ENCODE data around the gene CACNA2D1.

CACNA2D1 gene

GRCh38 chr7:82085116-82085515 is 358.5 kb downstream of the CACNA2D1 start:
- no peak overlapping the region for H3K14ac ChIP-seq (ENCODE audit: low read length in 2 of 2)
- H3K4me2 ChIP-seq (ENCODE audit: low read length, poor library complexity, severe bottlenecking), result no peak overlapping the region
- no peak overlapping the region for H2AFZ ChIP-seq (ENCODE audit: low read depth, low read length)
- no peak overlapping the region for H4K8ac ChIP-seq (ENCODE audit: low read length)
- no peak overlapping the region for H2BK120ac ChIP-seq (ENCODE audit: low read depth, low read length)
- H3K27ac ChIP-seq (ENCODE audit: low read length, poor library complexity, severe bottlenecking), result no peak overlapping the region
- H3K27me3 ChIP-seq (ENCODE audit: control insufficient read depth in 1 of 2, insufficient read depth in 1 of 2, low read length in 2 of 2), result no peaks in the 10 kb centered on the region
- H3K23ac ChIP-seq (ENCODE audit: low read length in 2 of 2), result no peak overlapping the region
- no peak overlapping the region for H2AK5ac ChIP-seq (ENCODE audit: low read length, severe bottlenecking)
- no peak overlapping the region for H2BK12ac ChIP-seq (ENCODE audit: low read length in 2 of 2)
- H3K79me1 ChIP-seq (replicated peaks; ENCODE audit: low read length, poor library complexity, severe bottlenecking), result no peaks in the 10 kb centered on the region
- no peak overlapping the region for H3K18ac ChIP-seq (ENCODE audit: low read depth in 1 of 2, low read length in 2 of 2)
- WGBS, result 100% methylated on average over 3 of the region's 4 CpGs
- H2BK5ac ChIP-seq (ENCODE audit: low read depth, low read length, poor library complexity, severe bottlenecking), result no peak overlapping the region
- peaks cover 4 to 11% of the 10 kb centered on the region in 2 experiments for H3K36me3 ChIP-seq (ENCODE audit: control insufficient read depth in 1 of 2, insufficient read depth in 2 of 2, low read depth in 1 of 2, low read length in 2 of 2)
- no peak overlapping the region for H3K4ac ChIP-seq (ENCODE audit: low read depth in 1 of 2, low read length in 2 of 2)
- no peak for DNase-seq
- no peak overlapping the region for H4K91ac ChIP-seq (ENCODE audit: low read length)
- H3K4me3 ChIP-seq (ENCODE audit: insufficient read depth in 1 of 2, low read depth in 1 of 2, low read length in 2 of 2), result no peak overlapping the region
- H3K9ac ChIP-seq (ENCODE audit: low read length), result no peak overlapping the region
- H3K4me1 ChIP-seq (ENCODE audit: control insufficient read depth, insufficient read depth, low read depth, low read length), result no peaks in the 10 kb centered on the region
- H3K9me3 ChIP-seq (ENCODE audit: control insufficient read depth, low read length), result no peaks in the 10 kb centered on the region
- H2BK15ac ChIP-seq (ENCODE audit: low read depth, poor library complexity, severe bottlenecking), result no peak overlapping the region

- no peaks in the 10 kb centered on the region for H3K27me3 ChIP-seq (ENCODE audit: control insufficient read depth in 1 of 2, insufficient read depth in 1 of 2, low read length in 2 of 2)
- no peak overlapping the region for H3K4me2 ChIP-seq (ENCODE audit: low read length, poor library complexity, severe bottlenecking)
- no peaks in the 10 kb centered on the region for H3K9me3 ChIP-seq (ENCODE audit: control insufficient read depth, low read length)
- no peak overlapping the region for H3K18ac ChIP-seq (ENCODE audit: low read depth in 1 of 2, low read length in 2 of 2)
- no peak overlapping the region for H3K4me3 ChIP-seq (ENCODE audit: insufficient read depth in 1 of 2, low read depth in 1 of 2, low read length in 2 of 2)
- H3K14ac ChIP-seq (ENCODE audit: low read length in 2 of 2), result no peak overlapping the region
- 89% methylated on average over 12 of the region's 12 CpGs for WGBS
- H2BK15ac ChIP-seq (ENCODE audit: low read depth, poor library complexity, severe bottlenecking), result no peak overlapping the region
- H3K9ac ChIP-seq (ENCODE audit: low read length), result no peak overlapping the region
- no peak overlapping the region for H2BK5ac ChIP-seq (ENCODE audit: low read depth, low read length, poor library complexity, severe bottlenecking)
- no peak overlapping the region for H3K4ac ChIP-seq (ENCODE audit: low read depth in 1 of 2, low read length in 2 of 2)
- H3K27ac ChIP-seq (ENCODE audit: low read length, poor library complexity, severe bottlenecking), result no peak overlapping the region
- H2AK5ac ChIP-seq (ENCODE audit: low read length, severe bottlenecking), result no peak overlapping the region
- H4K91ac ChIP-seq (ENCODE audit: low read length), result no peak overlapping the region
- H2BK120ac ChIP-seq (ENCODE audit: low read depth, low read length), result no peak overlapping the region
- no peak overlapping the region for H4K8ac ChIP-seq (ENCODE audit: low read length)
- H3K23ac ChIP-seq (ENCODE audit: low read length in 2 of 2), result no peak overlapping the region
- H2BK12ac ChIP-seq (ENCODE audit: low read length in 2 of 2), result no peak overlapping the region
- no peaks in the 10 kb centered on the region for H3K79me1 ChIP-seq (replicated peaks; ENCODE audit: low read length, poor library complexity, severe bottlenecking)
- no peaks in the 10 kb centered on the region for H3K4me1 ChIP-seq (ENCODE audit: control insufficient read depth, insufficient read depth, low read depth, low read length)
- no peak for DNase-seq
- peaks cover 4 to 11% of the 10 kb centered on the region in 2 experiments for H3K36me3 ChIP-seq (ENCODE audit: control insufficient read depth in 1 of 2, insufficient read depth in 2 of 2, low read depth in 1 of 2, low read length in 2 of 2)
- H2AFZ ChIP-seq (ENCODE audit: low read depth, low read length), result no peak overlapping the region
Measured at GRCh38 chr7:82081644-82082224, 361.8 kb downstream of the CACNA2D1 start.

GRCh38 chr7:82080254-82080927 is 363.2 kb downstream of the CACNA2D1 start:
- no peak overlapping the region for H2BK5ac ChIP-seq (ENCODE audit: low read depth, low read length, poor library complexity, severe bottlenecking)
- no peak overlapping the region for H3K27ac ChIP-seq (ENCODE audit: low read length, poor library complexity, severe bottlenecking)
- H2BK15ac ChIP-seq (ENCODE audit: low read depth, poor library complexity, severe bottlenecking), result no peak overlapping the region
- no peak overlapping the region for H3K14ac ChIP-seq (ENCODE audit: low read length in 2 of 2)
- H3K4me3 ChIP-seq (ENCODE audit: insufficient read depth in 1 of 2, low read depth in 1 of 2, low read length in 2 of 2), result no peak overlapping the region
- WGBS, result 54% methylated on average over 3 of the region's 4 CpGs
- H3K23ac ChIP-seq (ENCODE audit: low read length in 2 of 2), result no peak overlapping the region
- H3K4me2 ChIP-seq (ENCODE audit: low read length, poor library complexity, severe bottlenecking), result no peak overlapping the region
- H3K79me1 ChIP-seq (replicated peaks; ENCODE audit: low read length, poor library complexity, severe bottlenecking), result no peaks in the 10 kb centered on the region
- H2AK5ac ChIP-seq (ENCODE audit: low read length, severe bottlenecking), result no peak overlapping the region
- peaks cover 4 to 11% of the 10 kb centered on the region in 2 experiments for H3K36me3 ChIP-seq (ENCODE audit: control insufficient read depth in 1 of 2, insufficient read depth in 2 of 2, low read depth in 1 of 2, low read length in 2 of 2)
- H3K18ac ChIP-seq (ENCODE audit: low read depth in 1 of 2, low read length in 2 of 2), result no peak overlapping the region
- no peaks in the 10 kb centered on the region for H3K9me3 ChIP-seq (ENCODE audit: control insufficient read depth, low read length)
- no peak overlapping the region for H2AFZ ChIP-seq (ENCODE audit: low read depth, low read length)
- H2BK12ac ChIP-seq (ENCODE audit: low read length in 2 of 2), result no peak overlapping the region
- H3K27me3 ChIP-seq (ENCODE audit: control insufficient read depth in 1 of 2, insufficient read depth in 1 of 2, low read length in 2 of 2), result no peaks in the 10 kb centered on the region
- no peak overlapping the region for H3K9ac ChIP-seq (ENCODE audit: low read length)
- no peak overlapping the region for H2BK120ac ChIP-seq (ENCODE audit: low read depth, low read length)
- H3K4ac ChIP-seq (ENCODE audit: low read depth in 1 of 2, low read length in 2 of 2), result no peak overlapping the region
- no peak overlapping the region for H4K91ac ChIP-seq (ENCODE audit: low read length)
- H3K4me1 ChIP-seq (ENCODE audit: control insufficient read depth, insufficient read depth, low read depth, low read length), result no peaks in the 10 kb centered on the region
- no peak for DNase-seq
- H4K8ac ChIP-seq (ENCODE audit: low read length), result no peak overlapping the region

- no peak overlapping the region for H3K18ac ChIP-seq (ENCODE audit: low read depth in 1 of 2, low read length in 2 of 2)
- H3K27ac ChIP-seq (ENCODE audit: low read length, poor library complexity, severe bottlenecking), result no peak overlapping the region
- no peak overlapping the region for H3K4me3 ChIP-seq (ENCODE audit: insufficient read depth in 1 of 2, low read depth in 1 of 2, low read length in 2 of 2)
- H2BK5ac ChIP-seq (ENCODE audit: low read depth, low read length, poor library complexity, severe bottlenecking), result no peak overlapping the region
- DNase-seq, result no peak
- H3K4me1 ChIP-seq (ENCODE audit: control insufficient read depth, insufficient read depth, low read depth, low read length), result no peaks in the 10 kb centered on the region
- no peak overlapping the region for H4K8ac ChIP-seq (ENCODE audit: low read length)
- no peak overlapping the region for H2AK5ac ChIP-seq (ENCODE audit: low read length, severe bottlenecking)
- no peak overlapping the region for H3K4ac ChIP-seq (ENCODE audit: low read depth in 1 of 2, low read length in 2 of 2)
- no peak overlapping the region for H2AFZ ChIP-seq (ENCODE audit: low read depth, low read length)
- H2BK15ac ChIP-seq (ENCODE audit: low read depth, poor library complexity, severe bottlenecking), result no peak overlapping the region
- H3K36me3 ChIP-seq (ENCODE audit: control insufficient read depth in 1 of 2, insufficient read depth in 2 of 2, low read depth in 1 of 2, low read length in 2 of 2), result peaks cover 4 to 11% of the 10 kb centered on the region in 2 experiments
- no peak overlapping the region for H3K4me2 ChIP-seq (ENCODE audit: low read length, poor library complexity, severe bottlenecking)
- H3K9me3 ChIP-seq (ENCODE audit: control insufficient read depth, low read length), result no peaks in the 10 kb centered on the region
- H4K91ac ChIP-seq (ENCODE audit: low read length), result no peak overlapping the region
- no peak overlapping the region for H3K14ac ChIP-seq (ENCODE audit: low read length in 2 of 2)
- 97% methylated on average over 7 of the region's 8 CpGs for WGBS
- no peak overlapping the region for H3K9ac ChIP-seq (ENCODE audit: low read length)
- no peaks in the 10 kb centered on the region for H3K27me3 ChIP-seq (ENCODE audit: control insufficient read depth in 1 of 2, insufficient read depth in 1 of 2, low read length in 2 of 2)
- H2BK12ac ChIP-seq (ENCODE audit: low read length in 2 of 2), result no peak overlapping the region
- H3K23ac ChIP-seq (ENCODE audit: low read length in 2 of 2), result no peak overlapping the region
- H2BK120ac ChIP-seq (ENCODE audit: low read depth, low read length), result no peak overlapping the region
- no peaks in the 10 kb centered on the region for H3K79me1 ChIP-seq (replicated peaks; ENCODE audit: low read length, poor library complexity, severe bottlenecking)
Measured at GRCh38 chr7:82079527-82079926, 364.1 kb downstream of the CACNA2D1 start.
